SK-N-SH (cell line): ENCODE data around the gene ANAPC16. TPM values are rescaled to one million over a fixed set of nuclear protein-coding genes. Genes with fewer than 3 reads are reported as not detected.
"Not testable (repeated sequence)": the region's sequence is repeated elsewhere in the genome, so short reads cannot be mapped to it uniquely, and the experiment has no call there.

Experiments
- CTCF ChIA-PET: fragments of 300-600, 350-600 bp; formaldehyde crosslinking; extraction: SDS; loops from one replicate; lab custom pipeline; 2021; lab: Yijun Ruan, JAX
- POLR2A ChIA-PET: fragments of 350-600 bp; sonication (Branson Sonifier 250); formaldehyde crosslinking; extraction: SDS; loops from one replicate; lab custom pipeline; 2020; ENCODE audit warnings: antibody characterized with exemption, inconsistent platforms; lab: Yijun Ruan, JAX
- DNase-seq: peaks from one replicate; pipeline ENCODE4 v3.0.0; 2012
- H2AFZ ChIP-seq: fragments of 200-600 bp; sonication (generic); 2 replicates; pipeline ENCODE4 v1.8.1; 2016; ENCODE audit warnings: antibody characterized with exemption, mild to moderate bottlenecking, low read depth
- H3F3A ChIP-seq: fragments of 200-600 bp; sonication (generic); replicated peaks from 2 replicates; pipeline ENCODE3; 2016; ENCODE audit warnings: antibody characterized with exemption, mild to moderate bottlenecking; ENCODE audit not compliant: insufficient read depth
- H3K27ac ChIP-seq, 2 experiments: fragments of 200-500 bp in 1 of 2; fragments of 200-600 bp in 1 of 2; sonication (Bioruptor generic) in 1 of 2; sonication (generic), shearing (Covaris generic) in 1 of 2; 2 replicates each; pipeline versions ENCODE4 v1.5.1 to v1.6.1; 2014 to 2016; ENCODE audit warnings: low read depth in 2 of 2, inconsistent platforms in 1 of 2, low read length in 1 of 2, mild to moderate bottlenecking in 1 of 2, mixed read lengths in 1 of 2
- H3K27me3 ChIP-seq: fragments of 200-600 bp; sonication (generic), shearing (Covaris generic); 2 replicates; pipeline ENCODE4 v1.6.1; 2016; ENCODE audit warnings: mixed run types; ENCODE audit not compliant: insufficient read depth
- H3K36me3 ChIP-seq, 2 experiments: fragments of 200-500 bp in 1 of 2; fragments of 200-600 bp in 1 of 2; sonication (Bioruptor generic) in 1 of 2; sonication (generic) in 1 of 2; replicated peaks in 1 of 2; 2 replicates each; pipeline versions ENCODE3 to v1.5.1; 2014 to 2016; ENCODE audit warnings: low read length in 1 of 2, mild to moderate bottlenecking in 1 of 2; ENCODE audit not compliant: insufficient read depth in 2 of 2, control insufficient read depth in 1 of 2
- H3K4me1 ChIP-seq, 2 experiments: fragments of 200-500 bp in 1 of 2; fragments of 200-600 bp in 1 of 2; sonication (Bioruptor generic) in 1 of 2; sonication (generic), shearing (Covaris generic) in 1 of 2; 2 replicates each; pipeline versions ENCODE4 v1.5.1 to v1.6.1; 2014 to 2016; ENCODE audit warnings: low read depth in 1 of 2, low read length in 1 of 2, mixed run types in 1 of 2; ENCODE audit not compliant: insufficient read depth in 2 of 2, control insufficient read depth in 1 of 2
- H3K4me2 ChIP-seq: fragments of 200-600 bp; sonication (generic), shearing (Covaris generic); 2 replicates; pipeline ENCODE4 v1.6.1; 2017; ENCODE audit warnings: mixed run types
- H3K4me3 ChIP-seq, 2 experiments: fragments of 200-500 bp in 1 of 2; fragments of 200-600 bp in 1 of 2; sonication (Bioruptor generic) in 1 of 2; sonication (generic), shearing (Covaris generic) in 1 of 2; 2 replicates each; pipeline versions ENCODE4 v1.5.1 to v1.8.1; 2014 to 2016; ENCODE audit warnings: low read depth in 2 of 2, inconsistent platforms in 1 of 2, low read length in 1 of 2, mild to moderate bottlenecking in 1 of 2, mixed read lengths in 1 of 2, moderate library complexity in 1 of 2
- H3K79me2 ChIP-seq: fragments of 200-600 bp; sonication (generic); 2 replicates; pipeline ENCODE4 v1.8.1; 2017; ENCODE audit warnings: mild to moderate bottlenecking; ENCODE audit not compliant: insufficient read depth
- H3K9ac ChIP-seq: fragments of 200-600 bp; sonication (generic); 2 replicates; pipeline ENCODE4 v1.6.1; 2017; ENCODE audit warnings: mixed run types
- H3K9me2 ChIP-seq: fragments of 200-600 bp; sonication (generic); 2 replicates; pipeline ENCODE4 v1.6.1; 2017; ENCODE audit warnings: mixed run types
- H3K9me3 ChIP-seq: fragments of 200-600 bp; sonication (generic); 2 replicates; pipeline ENCODE4 v1.6.1; 2017; ENCODE audit warnings: mixed run types, mild to moderate bottlenecking, moderate library complexity
- H4K20me1 ChIP-seq: fragments of 200-600 bp; sonication (generic); 2 replicates; pipeline ENCODE4 v1.6.1; 2017; ENCODE audit warnings: mild to moderate bottlenecking, mixed run types; ENCODE audit not compliant: insufficient read depth
- CTCF ChIP-seq: fragments of 200-600 bp; sonication (generic); IDR thresholded peaks from 2 replicates; pipeline ENCODE4 v1.6.1; 2017; ENCODE audit warnings: antibody characterized with exemption, mild to moderate bottlenecking, moderate library complexity
- FOXJ3 ChIP-seq: sonication (generic); formaldehyde crosslinking; IDR thresholded peaks from 2 replicates; pipeline ENCODE4 v1.5.1; 2020; ENCODE audit warnings: mild to moderate bottlenecking, missing genetic modification reagents
- FOXM1 ChIP-seq: IDR thresholded peaks from 2 replicates; pipeline ENCODE4 v1.4.0; 2012; ENCODE audit warnings: low read depth, mild to moderate bottlenecking
- GABPA ChIP-seq: IDR thresholded peaks from 2 replicates; pipeline ENCODE4 v1.4.0; 2012; ENCODE audit warnings: low read depth, mild to moderate bottlenecking
- RCOR1 ChIP-seq: fragments of 150-350 bp; IDR thresholded peaks from 2 replicates; pipeline ENCODE4 v1.6.1; 2017; ENCODE audit warnings: antibody characterized with exemption, low read length
- TCF12 ChIP-seq: IDR thresholded peaks from 2 replicates; pipeline ENCODE4 v1.4.0; 2012
- WGBS: methylation state at CpG from one replicate; pipeline ENCODE4 v1.1.6; 2017; ENCODE audit warnings: low lambda C conversion rate; 5-methylcytosine and 5-hydroxymethylcytosine counted together
- polyA plus RNA-seq, 3 experiments: library from polyadenylated mRNA; depleted of rRNA; stranded (reverse); fragments of >200 nt; gene quantifications; 2 replicates each; pipeline ENCODE4 v1.2.3, GENCODE V29; 2012
- small RNA-seq, 7 experiments: library from RNA; depleted of rRNA; stranded (forward); fragments of <200 nt; gene quantifications; one replicate each; pipeline ENCODE3, GENCODE V24; 2012

The ANAPC16 gene
- polyA plus RNA-seq, 1 of the 3 experiments (the other 2 are of a cell fraction): 45.2 TPM

DNA sequence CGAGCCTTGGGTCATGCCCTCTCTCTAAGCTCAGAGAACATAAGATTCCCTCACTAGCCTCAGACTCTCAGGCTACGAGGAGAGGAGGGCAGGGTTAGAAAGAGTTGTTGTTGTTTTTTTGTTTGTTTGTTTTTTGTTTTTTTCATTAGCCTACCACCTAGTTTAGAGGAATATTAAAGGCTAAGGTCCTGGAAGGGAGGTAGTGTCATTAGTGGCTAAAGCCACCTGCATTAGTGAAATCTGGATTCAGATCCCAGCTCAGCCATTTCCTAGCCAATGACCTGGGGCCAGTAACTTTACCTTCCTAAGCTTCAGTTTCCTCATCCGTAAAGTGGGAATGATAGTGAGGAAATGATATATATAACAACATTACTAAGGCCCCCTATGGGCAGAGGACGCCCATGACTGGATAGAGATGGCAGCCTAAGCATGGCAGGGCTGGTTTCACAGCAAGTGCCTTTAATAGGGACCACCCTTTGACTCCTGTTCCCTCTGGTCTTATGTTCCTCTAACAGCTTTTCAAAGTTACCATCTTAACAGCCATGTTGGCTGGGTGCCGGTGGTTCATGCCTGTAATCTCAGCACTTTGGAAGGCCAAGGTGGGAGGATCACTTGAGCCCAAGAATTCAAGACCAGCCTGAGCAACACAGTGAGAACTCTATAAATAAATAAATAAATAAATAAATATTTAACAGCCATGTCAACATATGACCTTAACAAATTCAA, 63.0 kb downstream of the ANAPC16 start:
- WGBS: 93% methylated on average over 5 of the region's 5 CpGs
- H4K20me1 ChIP-seq: peaks cover 23% of the 10 kb centered on the region
- H3K4me3 ChIP-seq: no peak overlapping the region
- peaks cover 10 to 14% of the 10 kb centered on the region in 2 experiments for H3K36me3 ChIP-seq
- H3K9me2 ChIP-seq: no peaks in the 10 kb centered on the region
- no peak overlapping the region for H3K9ac ChIP-seq
- peaks cover 6% of the 10 kb centered on the region; the same call in 1 of the 2 replicates for H3K79me2 ChIP-seq
- peaks cover 5% of the 10 kb centered on the region for H3F3A ChIP-seq
- peaks cover 15 to 21% of the 10 kb centered on the region in 2 experiments; a peak in 2 of 4 replicates for H3K4me1 ChIP-seq
- no peak overlapping the region for H3K27ac ChIP-seq
- no peak for DNase-seq
- CTCF ChIA-PET: interaction anchor here (0.9 to 10.4 kb wide), 6 partner anchors 8 to 53 kb away, joined by 3 to 198 read pairs (median 4); no protein-coding TSS in a partner anchor
- no peak overlapping the region for H2AFZ ChIP-seq
- TF ChIP-seq CTCF: peak; percentile 22; the same call in 1 of the 2 replicates
- TF ChIP-seq TCF12: no peak
- TF ChIP-seq FOXJ3 (CRISPR knock-in tag): no peak
- TF ChIP-seq FOXM1: no peak
- no peak for TF ChIP-seq GABPA
- TF ChIP-seq, all 33 proteins: peak for 1
- POLR2A ChIA-PET: interaction anchor here (1.4 to 8.5 kb wide), 2 partner anchors 22 to 52 kb away, joined by 4 to 234 read pairs; no protein-coding TSS in a partner anchor
- Histone ChIP-seq H3K9me3 (no peaks in the 10 kb centered on the region), H3K4me2 (no peak overlapping the region), H3K27me3 (no peaks in the 10 kb centered on the region)

DNA sequence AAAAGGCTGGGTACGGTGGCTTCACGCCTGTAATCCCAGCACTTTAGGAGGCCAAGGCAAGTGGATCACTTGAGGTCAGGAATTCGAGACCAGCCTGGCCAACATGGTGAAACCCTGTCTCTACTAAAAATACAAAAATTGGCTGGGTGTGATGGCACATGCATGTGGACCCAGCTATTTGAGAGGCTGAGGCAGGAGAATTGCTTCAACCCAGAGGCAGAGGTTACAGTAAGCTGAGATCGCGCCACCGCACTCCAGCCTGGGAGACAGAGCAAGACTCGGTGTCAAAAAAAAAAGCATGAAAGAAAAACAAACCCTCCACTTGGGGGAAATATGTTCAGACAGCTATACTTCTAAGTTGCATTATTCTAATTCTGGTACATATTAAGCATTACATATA, 63.8 kb downstream of the ANAPC16 start:
- not testable (repeated sequence) for H3K27me3 ChIP-seq, H3K9me3 ChIP-seq, H3K9me2 ChIP-seq, H3K4me3 ChIP-seq, H3K9ac ChIP-seq, H3K27ac ChIP-seq, H2AFZ ChIP-seq, H3K4me2 ChIP-seq, DNase-seq, H3K79me2 ChIP-seq, H3F3A ChIP-seq
- peaks cover 15 to 21% of the 10 kb centered on the region in 2 experiments; a peak in 2 of 4 replicates for H3K4me1 ChIP-seq
- H4K20me1 ChIP-seq: peaks cover 19% of the 10 kb centered on the region
- POLR2A ChIA-PET: interaction anchor here (8.5 kb wide), 1 partner anchor 52 kb away, joined by 234 read pairs; no protein-coding TSS in a partner anchor
- WGBS: 92% methylated on average over 7 of the region's 7 CpGs
- H3K36me3 ChIP-seq: peaks cover 10 to 14% of the 10 kb centered on the region in 2 experiments
- CTCF ChIA-PET: interaction anchor here (0.6 to 10.4 kb wide), 5 partner anchors 9 to 71 kb away, joined by 3 to 198 read pairs (median 4); no protein-coding TSS in a partner anchor

DNA sequence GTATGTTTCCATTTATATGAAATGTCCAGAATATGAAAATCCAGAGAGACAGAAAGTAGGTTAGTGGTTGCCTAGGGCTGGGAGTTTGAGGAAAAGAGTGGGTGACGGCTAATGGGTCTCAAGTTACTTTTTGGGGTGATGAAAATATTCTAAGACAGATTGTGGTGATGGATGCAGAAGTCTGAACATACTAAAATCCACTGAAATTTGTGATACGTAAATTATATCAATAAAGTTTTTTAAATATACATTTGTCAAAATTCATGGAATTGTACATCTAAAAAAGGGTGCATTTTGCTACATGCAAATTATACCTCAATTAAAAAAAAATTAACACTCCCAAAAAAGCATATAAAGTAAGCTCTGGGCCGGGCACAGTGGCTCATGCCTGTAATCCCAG, 67.3 kb downstream of the ANAPC16 start:
- Histone ChIP-seq H3K9me2 (no peaks in the 10 kb centered on the region), H3K4me2 (no peak overlapping the region), H3F3A (no peaks in the 10 kb centered on the region), H3K27ac (no peak overlapping the region), H3K4me3 (no peak overlapping the region), H4K20me1 (no peaks in the 10 kb centered on the region), H3K9me3 (no peaks in the 10 kb centered on the region), H3K4me1 (no peaks in the 10 kb centered on the region), H3K36me3 (no peaks in the 10 kb centered on the region), H3K9ac (no peak overlapping the region), H3K79me2 (no peaks in the 10 kb centered on the region), H3K27me3 (no peaks in the 10 kb centered on the region), H2AFZ (no peak overlapping the region)
- DNase-seq: no peak
- POLR2A ChIA-PET: no interaction called here
- CTCF ChIA-PET: interaction anchor here (0.7 to 1.5 kb wide), 3 partner anchors 8 to 57 kb away, joined by 3 to 6 read pairs (median 4); no protein-coding TSS in a partner anchor
- TF ChIP-seq RCOR1: no peak
- WGBS: 53% methylated on average over 3 of the region's 3 CpGs

Small RNA genes within 50 kb of the gene (small RNA-seq; reads per million reads assigned to genes)
- gene RF00019 (0 reads per million in 7 experiments), gene RF00340 (0 reads per million in 7 experiments)

Other genes with a start within 250 kb of the ANAPC16 start
- gene SPOCK2, start 127.5 kb upstream of the ANAPC16 start, polyA plus RNA-seq (2012; rRNA removed): 0.18 and 0.63 TPM in 2 replicates
- 15.0 and 19.5 TPM in 2 replicates for gene ASCC1, start 264 bp downstream of the ANAPC16 start, polyA plus RNA-seq (2012; rRNA removed)
- 24.9 and 30.4 TPM in 2 replicates for gene DDIT4, start 57.9 kb downstream of the ANAPC16 start, polyA plus RNA-seq (2012; rRNA removed)
- gene DNAJB12, start 138.9 kb downstream of the ANAPC16 start, polyA plus RNA-seq (2012; rRNA removed): 22.9 and 25.8 TPM in 2 replicates